HG02981 (cell line): ENCODE results near the gene NRIP1.

ENCODE experiments used
- ATAC-seq: cut with Tn5 transposase; IDR thresholded peaks from one replicate; pipeline ENCODE4 v1.9.1; 2021; ENCODE audit warnings: mild to moderate bottlenecking, moderate library complexity; ENCODE audit not compliant: unreplicated experiment

The NRIP1 gene

GRCh38 chr21:14923468-14923867 is 141.3 kb downstream of the NRIP1 start:
- no peak for ATAC-seq

GRCh38 chr21:14922980-14923379 is 141.8 kb downstream of the NRIP1 start:
- ATAC-seq: no peak

- ATAC-seq: no peak
Measured at GRCh38 chr21:14918527-14918926, 146.3 kb downstream of the NRIP1 start.

- no peak for ATAC-seq
Measured at GRCh38 chr21:14917762-14918161, 147.0 kb downstream of the NRIP1 start.

GRCh38 chr21:14916676-14917141 is 148.1 kb downstream of the NRIP1 start:
- no peak for ATAC-seq

GRCh38 chr21:14913638-14914037 is 151.2 kb downstream of the NRIP1 start:
- ATAC-seq: no peak

- no peak for ATAC-seq
Measured at GRCh38 chr21:14911351-14911750, 153.4 kb downstream of the NRIP1 start.
